GM19438 (cell line): ENCODE measurements around the gene ING1.
"Not testable (repeated sequence)": the region's sequence is repeated elsewhere in the genome, so short reads cannot be mapped to it uniquely, and the experiment has no call there.

ENCODE experiments used
- ATAC-seq: cut with Tn5 transposase; IDR thresholded peaks from one replicate; pipeline ENCODE4 v1.9.1; 2021; ENCODE audit warnings: low read depth; ENCODE audit not compliant: unreplicated experiment

ING1 gene

DNA sequence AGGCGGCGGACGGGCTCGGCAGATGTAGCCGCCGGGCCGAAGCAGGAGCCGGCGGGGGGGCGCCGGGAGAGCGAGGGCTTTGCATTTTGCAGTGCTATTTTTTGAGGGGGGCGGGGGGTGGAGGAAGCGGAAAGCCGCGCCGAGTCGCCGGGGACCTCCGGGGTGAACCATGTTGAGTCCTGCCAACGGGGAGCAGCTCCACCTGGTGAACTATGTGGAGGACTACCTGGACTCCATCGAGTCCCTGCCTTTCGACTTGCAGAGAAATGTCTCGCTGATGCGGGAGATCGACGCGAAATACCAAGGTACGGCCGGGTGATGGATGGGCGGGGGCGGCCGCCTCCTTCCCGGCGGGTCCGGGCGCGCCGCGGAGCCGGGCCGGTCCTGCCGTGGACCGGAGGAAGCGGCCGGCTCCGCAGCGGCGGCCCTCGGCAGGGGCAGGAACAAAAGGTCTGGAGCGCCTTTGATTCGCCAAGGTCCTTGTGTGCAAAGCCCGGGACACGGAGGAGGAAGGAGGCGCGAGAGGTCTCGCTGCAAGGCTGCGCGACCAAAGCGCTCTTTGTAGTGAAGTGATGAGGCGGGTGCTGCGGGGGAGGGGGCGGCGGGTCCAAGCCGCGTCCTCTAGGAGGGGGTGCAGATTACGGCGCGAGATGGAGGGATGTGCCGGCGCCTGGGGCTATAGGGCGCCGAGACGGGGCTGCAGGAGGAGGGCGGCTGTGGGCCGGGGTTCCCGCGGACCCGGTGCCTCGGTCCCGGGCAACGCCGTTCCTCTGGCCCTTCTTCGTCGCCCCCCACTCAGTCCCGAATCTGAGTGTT lies 689 bp downstream of the ING1 start:
- ATAC-seq, result no peak

DNA sequence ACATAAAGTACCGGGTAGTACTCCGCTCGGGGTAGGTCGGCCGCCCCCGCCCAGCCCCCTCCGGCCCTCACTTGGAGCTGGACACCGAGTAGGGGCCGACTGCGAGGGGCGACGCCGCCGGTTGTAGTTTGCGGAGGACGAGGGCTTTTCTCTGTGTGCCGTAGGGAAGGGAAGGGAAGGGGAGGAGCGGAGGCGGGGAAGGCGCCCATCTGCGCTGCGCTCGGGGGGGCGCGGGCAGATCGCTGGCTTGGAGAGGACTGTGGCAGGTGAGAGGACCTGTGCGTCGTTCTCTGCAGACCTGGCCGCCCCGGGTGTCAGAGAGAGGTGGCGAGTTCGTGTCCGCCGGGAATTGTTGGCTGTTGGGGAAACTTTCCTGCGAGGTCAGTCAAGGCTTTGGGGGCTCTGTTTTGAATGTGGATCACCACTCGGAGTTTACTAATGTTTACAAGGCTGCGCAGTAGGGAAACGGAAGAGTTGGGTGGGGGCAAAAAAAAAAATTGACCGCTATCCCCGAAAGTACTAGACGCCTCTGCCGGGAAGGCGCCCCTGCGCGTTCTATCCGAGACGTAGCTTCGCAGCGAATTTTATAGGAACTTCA lies 1.4 kb downstream of the ING1 start:
- no peak for ATAC-seq

DNA sequence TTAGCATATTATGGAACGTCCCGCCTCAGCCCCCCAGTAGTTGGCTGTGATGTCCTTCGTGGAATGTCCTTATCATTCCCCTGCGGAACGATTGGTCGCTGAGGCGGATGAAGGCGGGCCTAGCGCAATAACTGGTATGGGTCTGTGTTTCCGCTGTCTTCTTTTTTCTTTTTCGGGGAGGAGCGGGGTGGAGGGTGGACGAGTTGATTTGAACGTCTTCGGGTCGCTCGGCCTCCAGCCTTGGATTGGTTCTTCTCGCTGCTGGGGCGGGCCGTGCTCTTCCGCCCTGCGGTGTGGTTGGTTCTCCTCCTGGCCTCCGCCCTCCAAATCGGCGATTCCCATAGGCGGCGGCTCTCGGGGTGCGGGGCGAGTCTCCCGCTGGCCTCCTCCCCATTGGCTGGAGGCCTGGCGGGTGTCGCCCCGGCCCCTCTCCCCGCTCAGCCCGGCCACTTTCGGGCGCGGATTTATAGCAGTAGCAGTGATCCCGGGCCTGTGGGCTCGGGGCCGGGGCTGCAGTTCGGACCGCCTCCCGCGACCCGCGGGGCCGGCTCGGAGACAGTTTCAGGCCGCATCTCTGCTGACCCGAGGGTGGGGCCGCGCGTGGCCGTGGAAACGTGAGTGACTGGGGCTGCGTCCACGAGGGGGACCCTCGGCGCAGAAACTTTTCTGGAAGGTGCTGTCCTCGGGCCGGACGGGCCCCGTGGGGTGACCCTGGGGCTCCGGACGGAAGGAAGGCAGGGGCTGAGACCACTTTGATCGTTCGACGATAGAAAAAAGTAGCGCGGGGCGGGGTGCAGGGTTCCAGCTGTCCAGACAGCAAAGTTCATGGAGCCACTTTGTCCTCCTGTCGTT lies 2.1 kb downstream of the ING1 start:
- peak; percentile 47 for ATAC-seq

DNA sequence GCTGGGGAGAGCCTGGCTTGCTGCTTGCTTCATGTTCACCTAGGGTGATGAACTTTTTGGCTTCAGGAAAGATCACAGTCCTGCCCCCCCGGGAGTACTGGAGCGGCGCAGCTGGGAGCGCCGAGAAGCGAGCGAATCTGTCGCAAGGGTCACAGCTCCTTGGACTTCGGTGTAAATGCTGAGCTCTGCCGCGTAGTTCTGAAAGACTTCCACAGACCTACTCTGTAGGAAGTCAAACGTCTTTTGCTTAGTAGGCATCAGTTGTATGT lies 2.7 kb downstream of the ING1 start:
- ATAC-seq, result no peak

DNA sequence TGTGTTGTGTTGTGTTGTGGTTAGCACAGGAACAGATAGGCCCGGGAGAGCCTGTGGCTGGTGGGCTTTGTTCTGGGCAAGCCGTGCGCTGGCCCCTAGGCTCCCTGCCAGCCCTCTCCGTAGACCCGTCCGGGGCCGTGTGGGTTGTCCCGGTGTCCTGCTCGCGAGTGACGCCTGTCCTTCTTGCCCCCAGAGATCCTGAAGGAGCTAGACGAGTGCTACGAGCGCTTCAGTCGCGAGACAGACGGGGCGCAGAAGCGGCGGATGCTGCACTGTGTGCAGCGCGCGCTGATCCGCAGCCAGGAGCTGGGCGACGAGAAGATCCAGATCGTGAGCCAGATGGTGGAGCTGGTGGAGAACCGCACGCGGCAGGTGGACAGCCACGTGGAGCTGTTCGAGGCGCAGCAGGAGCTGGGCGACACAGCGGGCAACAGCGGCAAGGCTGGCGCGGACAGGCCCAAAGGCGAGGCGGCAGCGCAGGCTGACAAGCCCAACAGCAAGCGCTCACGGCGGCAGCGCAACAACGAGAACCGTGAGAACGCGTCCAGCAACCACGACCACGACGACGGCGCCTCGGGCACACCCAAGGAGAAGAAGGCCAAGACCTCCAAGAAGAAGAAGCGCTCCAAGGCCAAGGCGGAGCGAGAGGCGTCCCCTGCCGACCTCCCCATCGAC lies 5.7 kb downstream of the ING1 start:
- ATAC-seq, result no peak

DNA sequence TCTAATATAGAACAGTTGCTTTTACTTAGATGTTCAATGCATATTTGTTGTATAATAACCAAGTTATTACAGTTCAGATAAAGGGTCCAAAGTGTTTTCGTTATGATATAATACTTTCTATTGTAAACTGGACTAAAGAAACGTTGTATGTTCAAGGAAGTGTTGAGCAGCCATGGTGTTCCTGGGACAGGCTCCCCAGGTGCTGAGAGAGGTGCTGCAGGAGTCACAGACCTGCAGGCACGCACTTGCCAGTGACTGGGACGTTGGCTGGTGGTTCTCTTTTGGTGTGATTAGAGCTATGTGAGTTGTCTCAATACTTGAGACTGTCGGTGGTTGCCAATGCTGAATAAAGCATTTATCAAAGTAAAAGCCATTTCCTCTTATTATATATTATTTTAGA lies 9.5 kb downstream of the ING1 start:
- no peak for ATAC-seq

DNA sequence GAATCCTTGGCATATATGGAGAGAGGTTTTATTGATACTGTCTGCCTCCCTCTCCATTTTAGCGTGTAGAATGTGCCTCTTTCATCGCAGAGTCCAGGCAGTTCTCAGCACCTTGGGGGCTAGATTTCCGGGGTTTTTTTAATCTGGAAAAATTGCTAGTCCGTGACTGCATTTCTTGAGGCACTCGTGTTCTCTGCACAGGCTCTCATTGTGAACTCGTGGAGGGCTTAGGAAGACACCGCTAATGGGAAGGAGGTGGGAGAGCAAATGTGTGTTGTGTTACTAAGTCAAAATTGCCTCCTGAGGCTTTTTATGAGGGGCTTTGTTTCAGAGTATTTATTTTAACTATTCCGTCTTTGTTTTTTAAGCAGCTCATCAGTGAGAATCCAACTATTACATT lies 10.1 kb downstream of the ING1 start:
- ATAC-seq, result no peak

DNA sequence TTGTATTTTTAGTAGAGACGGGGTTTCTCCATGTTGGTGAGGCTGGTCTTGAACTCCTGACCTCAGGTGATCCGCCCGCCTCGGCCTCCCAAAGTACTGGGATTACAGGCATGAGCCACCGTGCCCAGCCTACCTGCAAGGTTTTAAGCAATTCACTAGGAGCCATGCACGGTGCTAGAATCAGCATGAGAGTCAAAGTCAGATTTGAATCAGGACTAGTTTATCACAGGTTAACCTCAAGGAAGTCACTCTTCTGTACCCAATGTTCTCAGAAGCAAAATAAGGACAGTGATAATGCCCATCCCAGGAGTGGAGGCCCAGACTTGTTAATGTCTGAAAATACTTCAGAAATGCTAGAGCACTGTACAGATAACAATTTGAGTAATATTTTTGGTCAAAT lies 12.7 kb downstream of the ING1 start:
- not testable (repeated sequence) for ATAC-seq

DNA sequence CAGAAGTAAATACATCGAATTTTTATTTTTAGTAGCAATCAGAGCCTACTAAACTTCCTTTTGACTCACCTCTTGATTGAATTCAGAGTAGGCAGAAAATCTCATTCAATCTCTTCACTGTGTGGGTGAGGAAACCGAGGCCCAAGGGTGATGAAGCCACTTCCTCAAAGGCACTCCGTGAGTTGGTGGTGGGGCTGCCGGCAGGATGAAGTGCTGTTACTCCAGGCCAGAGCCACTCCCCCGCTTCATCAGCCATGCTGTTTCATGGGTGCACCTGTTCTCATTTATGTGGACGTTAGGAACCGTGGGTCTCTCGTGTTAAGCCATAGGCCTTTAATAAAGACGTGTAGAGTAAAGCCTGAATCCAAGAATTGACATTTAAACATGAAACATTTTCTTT lies 13.2 kb downstream of the ING1 start:
- no peak for ATAC-seq

DNA sequence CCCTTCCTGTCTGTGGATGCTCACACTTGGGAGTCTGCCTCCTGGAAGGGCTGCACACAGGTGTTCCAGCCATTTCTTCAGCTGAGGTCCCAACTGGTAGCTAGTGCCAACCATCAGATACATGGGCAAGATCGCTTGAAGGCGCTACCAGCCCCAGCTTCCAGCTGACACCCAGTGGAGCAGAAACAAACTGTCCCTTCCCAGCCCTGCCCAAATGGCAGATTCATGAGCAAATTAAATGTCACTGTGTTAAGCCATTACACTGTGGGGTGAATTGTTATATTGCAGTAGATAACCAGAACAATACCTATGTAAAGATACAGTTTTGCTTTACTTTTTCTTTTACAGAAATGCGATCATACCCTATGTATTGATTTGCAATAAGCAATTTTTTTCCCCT lies 17.6 kb downstream of the ING1 start:
- ATAC-seq, result no peak

DNA sequence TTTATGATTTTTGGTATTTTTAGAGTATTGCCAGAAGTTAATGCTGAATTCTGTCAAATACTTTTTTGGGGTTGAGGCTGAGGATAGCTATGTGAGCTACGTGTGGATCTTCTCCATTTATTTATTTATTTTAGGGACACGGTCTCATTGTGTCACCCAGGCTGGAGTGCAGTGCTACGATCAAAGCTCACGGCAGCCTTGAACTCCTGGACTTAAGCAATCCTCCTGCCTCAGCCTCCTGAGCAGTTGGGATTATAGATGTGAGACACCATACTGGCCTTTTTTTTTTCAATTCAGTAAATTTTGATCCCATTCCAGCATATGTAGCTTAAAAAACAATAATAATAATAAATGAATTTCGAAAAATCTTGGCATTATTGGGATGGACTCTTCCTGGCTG lies 21.1 kb downstream of the ING1 start:
- no peak for ATAC-seq

DNA sequence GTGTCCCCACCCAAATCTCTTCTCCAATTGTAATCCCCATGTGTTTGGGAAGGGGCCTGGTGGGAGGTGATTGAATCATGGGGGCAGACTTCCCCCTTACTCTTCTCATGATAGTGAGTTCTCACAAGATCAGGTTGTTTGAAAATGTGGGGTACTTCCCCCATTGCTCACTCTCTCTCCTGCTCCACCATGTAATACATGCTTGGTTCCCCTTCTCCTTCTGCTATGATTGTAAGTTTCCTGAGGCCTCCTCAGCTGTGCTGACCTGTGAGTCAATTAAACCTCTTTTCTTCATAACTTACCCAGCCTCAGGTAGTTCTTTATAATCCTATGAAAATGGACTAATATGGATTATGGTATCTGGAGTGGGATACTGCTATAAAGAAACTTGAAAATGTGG lies 24.1 kb downstream of the ING1 start:
- ATAC-seq, result no peak

DNA sequence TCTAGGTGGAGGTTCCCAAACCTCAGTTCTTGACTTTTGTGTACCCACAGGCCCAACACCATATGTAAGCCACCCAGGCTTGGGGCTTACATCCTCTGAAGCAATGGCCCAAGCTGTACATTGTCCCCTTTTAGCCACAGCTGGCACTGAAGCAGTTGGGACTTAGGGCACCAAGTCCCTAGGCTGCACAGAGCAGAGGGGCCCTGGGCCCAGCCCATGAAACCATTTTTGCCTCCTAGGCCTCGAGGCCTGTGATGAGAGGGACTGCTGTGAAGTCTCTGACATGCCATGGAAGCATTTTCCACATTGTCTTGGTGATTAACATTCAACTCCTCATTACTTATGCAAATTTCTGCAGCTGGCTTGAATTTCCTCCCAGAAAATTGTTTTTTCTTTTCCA lies 30.2 kb downstream of the ING1 start:
- no peak for ATAC-seq

DNA sequence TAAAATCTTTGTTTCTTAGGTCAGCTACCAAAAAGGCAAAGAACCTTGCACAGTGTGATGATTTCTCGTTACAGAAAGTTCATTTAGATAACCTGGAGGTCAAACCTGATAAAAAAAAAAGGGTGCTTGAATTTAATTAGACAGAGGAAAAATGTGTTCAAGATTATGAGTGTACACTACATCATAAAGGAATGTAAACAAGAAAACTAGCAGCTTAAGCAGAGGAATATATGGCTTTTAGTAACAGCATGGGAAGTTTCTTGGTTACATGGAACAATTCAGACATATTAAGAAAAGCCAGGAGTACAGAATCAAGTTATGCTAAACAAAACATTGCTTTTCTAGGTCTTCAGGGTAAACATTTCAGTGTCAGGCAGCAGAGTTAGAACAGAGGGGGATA lies 32.9 kb downstream of the ING1 start:
- no peak for ATAC-seq

DNA sequence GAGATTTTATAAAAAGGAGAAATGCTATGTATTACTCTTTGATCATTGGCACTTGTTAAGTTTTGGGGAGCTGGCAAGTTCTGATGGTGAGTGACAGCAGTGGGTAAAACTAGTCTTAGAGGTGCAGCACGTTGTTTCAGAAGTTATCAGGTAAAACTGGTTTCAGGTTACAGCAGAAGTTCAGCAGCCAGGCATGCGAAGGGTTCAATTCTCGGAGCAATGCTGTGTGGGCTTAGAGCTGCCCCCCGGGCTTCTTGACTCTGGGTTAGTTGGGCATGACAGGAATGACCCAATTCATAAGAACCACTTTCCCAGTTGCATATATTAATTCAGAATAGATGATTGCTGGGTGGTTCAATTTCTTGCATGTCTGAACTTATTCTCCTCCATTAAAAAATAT lies 34.8 kb downstream of the ING1 start:
- ATAC-seq, result no peak

DNA sequence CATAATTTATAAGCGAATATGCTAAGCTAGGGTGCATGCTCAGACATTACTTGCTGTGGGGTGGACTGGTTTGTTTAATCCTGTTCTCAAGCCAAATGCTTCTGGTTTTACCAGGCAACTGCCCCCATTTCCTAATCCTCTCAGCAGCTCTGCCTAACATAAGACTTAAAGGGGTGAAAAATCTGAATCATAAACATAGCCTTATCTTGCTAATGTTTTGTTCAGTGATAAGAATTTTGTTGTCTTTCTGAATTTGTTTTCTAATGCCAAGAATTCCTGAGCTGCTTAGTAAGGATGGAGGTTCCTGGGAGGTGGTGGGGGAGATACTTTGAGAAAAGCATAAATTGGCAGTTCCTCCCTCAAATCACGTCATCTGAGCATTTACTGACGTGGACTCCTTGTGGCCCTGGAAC lies 42.7 kb downstream of the ING1 start:
- ATAC-seq, result no peak

DNA sequence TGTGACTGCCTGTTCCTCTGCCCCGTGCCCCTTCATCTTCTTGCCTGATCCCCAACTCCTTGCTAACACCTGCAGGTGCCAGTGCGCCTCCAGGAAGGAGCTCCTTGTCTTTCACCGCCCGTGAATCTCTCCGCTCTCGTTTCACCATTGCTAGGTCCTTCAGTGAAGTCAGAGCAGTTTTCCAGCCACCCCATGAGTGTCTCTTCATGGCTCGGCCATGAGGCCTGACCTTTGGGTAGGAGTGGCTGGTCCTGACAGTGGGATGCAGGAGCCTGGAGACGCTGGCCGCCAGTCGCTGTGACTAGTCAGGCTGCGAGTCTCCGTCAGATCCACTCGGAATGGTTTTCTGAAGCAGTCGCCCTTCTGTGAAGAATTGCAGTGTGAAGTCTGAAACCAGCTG lies 43.8 kb downstream of the ING1 start:
- no peak for ATAC-seq

DNA sequence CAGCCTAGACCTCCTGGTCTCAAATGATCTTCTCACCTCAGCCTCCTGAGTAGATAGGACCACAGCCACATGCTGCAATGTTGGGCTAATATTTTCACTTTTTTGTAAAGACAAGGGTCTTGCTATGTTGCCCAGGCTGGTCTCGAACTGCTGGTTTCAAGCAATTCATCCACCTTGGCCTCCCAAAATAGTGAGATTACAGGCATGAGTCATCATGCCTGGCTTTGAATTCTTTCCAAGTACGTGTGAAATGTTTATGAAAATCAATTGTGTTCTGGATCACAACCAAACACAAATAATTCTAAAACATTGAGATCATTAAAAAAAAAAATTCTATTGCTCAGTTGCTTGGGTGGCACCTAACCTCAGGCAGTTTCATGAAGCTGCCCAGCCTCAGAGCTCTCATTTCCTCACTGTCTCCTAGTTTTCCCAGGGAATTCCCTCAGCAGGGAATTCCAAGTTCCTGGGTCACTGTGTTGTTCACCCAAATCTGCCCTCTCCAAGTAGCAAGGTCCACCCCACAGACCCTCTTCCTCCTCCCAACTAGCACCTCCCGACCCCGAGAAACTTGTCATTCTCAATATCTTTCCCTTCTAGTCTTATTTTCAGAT lies 44.8 kb downstream of the ING1 start:
- no peak for ATAC-seq

DNA sequence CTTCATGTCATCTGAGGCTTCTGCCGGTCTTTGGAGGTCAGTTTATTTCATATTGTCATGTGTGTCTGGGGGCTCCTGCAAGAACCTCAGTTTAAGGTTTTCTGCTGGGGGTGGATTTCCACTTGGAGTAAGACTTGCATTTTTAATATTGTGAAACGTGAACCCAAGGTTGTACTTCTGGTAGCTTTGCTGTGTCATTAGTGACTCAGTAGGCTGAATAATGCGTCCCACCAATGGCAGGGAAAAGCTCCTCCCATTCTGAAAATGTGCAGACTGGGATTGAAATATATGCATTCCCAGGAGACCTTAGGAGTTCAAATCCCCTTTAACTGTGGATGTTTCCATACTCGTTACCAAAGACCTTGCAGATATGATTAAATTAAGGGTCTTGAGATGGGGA lies 46.2 kb downstream of the ING1 start:
- no peak for ATAC-seq

DNA sequence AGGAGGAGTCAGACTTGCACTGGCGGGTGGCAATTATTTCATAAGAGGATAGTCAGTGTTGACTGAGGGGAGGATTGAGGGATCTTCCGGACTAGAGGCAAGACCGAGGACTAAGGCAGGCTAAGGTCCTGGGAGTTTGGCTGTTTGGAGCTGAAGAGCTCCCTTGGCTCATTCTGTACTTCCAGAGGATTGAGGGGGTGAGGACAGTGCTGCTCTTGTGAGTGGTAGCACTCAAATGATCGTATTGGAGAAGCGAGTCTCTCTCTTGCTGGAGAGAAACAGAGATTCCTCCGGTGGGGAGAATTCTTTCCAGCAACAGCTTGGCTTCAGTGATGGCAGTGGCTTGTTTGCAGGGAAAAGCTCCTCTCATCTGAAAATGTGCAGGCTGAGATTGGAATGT lies 47.1 kb downstream of the ING1 start:
- no peak for ATAC-seq
